HG03558 (cell line): ENCODE measurements around the gene NEDD1.

Source experiments
- ATAC-seq: cut with Tn5 transposase; IDR thresholded peaks from one replicate; pipeline ENCODE4 v1.9.1; 2021; ENCODE audit warnings: moderate number of reproducible peaks; ENCODE audit not compliant: unreplicated experiment; ENCODE audit errors: extremely low read depth

The NEDD1 gene

GRCh38 chr12:96897421-96897820 is 9.6 kb upstream of the NEDD1 start:
- ATAC-seq = no peak

GRCh38 chr12:96901175-96901574 is 5.9 kb upstream of the NEDD1 start:
- ATAC-seq = no peak

GRCh38 chr12:96902076-96902475 is 5.0 kb upstream of the NEDD1 start:
- no peak for ATAC-seq

GRCh38 chr12:96906498-96906848 is 584 bp upstream of the NEDD1 start:
- no peak for ATAC-seq

GRCh38 chr12:96907671-96908422 is 790 bp downstream of the NEDD1 start:
- no peak for ATAC-seq

DNA sequence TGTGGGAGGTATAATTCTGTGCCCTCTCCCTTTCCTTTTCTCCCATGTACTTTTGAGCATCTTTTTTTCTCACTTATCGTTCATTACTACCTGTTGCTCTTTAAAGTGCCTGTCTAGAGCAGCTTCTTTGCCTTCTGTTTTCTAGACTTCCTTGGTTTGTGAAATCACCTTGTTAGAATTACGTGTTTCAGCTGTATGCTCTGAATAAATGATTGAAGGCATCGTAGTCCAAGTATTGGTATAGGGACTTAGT is 1.3 kb downstream of the NEDD1 start:
- ATAC-seq = no peak

- no peak for ATAC-seq
These were observed 5.2 kb downstream of the NEDD1 start for GRCh38 chr12:96912261-96912660.

DNA sequence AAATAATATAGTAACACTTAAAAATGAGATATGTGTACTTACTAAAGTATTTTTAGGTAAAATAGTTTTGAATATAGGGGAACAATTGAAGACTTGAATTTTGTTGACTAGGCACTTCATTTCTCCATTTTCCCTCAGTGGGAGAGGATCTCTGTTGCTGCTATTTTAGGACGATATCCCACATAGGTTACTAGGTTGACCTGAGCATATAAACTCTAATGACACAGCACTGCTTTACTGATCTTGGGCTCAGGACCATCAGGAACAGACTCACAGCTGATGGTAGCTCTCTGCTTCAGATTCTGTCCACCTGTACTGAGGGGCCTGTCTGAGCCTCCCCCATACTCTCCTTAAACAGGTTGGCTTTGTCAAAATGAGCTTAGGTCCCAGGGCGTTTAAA is 5.9 kb downstream of the NEDD1 start:
- ATAC-seq = no peak

DNA sequence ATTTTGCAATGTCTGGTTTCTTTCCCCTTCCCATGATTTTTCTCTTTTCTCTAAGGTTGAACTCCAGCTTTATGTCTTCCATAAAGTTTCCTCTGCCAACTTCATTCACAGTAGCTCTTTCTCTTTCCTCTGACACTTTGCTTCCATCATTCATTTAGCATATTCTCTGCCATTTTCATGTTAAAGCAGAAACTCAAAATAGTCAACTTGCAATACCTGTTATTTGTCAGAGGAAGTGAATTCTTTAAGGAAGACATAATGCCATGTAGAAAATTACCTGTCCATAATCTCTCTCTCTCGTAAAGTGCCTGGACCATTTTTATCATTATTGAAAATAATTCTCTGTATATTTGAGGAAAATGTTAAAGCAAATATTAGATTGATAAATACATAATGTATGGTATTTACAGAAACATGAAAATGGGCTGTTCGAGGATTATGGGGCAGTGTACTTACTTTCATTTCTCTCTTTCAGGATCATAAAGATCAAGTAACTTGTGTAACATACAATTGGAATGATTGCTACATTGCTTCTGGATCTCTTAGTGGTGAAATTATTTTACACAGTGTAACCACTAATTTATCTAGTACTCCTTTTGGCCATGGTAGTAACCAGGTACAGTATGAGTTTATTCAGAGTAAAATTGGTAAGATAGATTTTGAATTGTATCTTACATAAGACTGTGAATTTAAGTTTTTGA is 12.6 kb downstream of the NEDD1 start:
- ATAC-seq = no peak

DNA sequence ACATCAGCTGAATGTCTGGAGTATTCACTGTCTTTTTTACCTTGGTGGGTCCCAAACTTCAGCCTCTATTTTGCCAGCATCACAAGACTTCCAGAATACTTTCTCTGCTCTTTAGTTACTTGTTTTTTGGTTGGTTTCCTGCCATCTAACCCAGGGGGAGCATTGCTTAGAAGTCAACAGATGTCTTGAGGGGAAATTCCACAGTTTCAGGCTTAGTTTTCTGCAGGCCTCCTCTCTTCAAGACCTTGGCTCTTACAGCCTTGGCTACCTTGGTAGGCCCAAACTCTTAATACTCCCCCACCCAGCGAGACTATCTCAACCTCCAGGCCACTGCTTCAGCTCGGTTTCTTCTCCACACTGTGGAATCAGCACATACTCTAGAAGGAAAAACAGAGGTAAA is 41.7 kb downstream of the NEDD1 start:
- no peak for ATAC-seq

DNA sequence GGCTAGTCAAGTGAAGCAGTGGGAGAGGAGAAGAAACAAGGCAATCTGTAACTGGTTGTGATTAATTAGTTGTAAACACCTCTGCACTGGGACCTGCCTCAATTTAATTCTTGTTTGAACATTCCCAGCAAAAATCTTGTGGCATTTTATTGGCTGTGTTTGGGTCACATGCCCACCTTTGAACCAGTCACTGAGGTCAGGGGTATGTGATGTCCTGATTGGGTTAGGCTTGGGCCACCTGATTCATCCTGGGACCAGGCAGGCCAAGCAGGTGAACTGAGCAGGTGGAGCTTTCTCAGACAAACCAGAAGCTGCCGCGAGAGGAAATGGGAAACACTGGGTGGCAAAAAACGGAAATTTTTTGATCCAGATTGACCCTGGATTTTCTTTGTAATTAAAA is 72.5 kb downstream of the NEDD1 start:
- no peak for ATAC-seq

DNA sequence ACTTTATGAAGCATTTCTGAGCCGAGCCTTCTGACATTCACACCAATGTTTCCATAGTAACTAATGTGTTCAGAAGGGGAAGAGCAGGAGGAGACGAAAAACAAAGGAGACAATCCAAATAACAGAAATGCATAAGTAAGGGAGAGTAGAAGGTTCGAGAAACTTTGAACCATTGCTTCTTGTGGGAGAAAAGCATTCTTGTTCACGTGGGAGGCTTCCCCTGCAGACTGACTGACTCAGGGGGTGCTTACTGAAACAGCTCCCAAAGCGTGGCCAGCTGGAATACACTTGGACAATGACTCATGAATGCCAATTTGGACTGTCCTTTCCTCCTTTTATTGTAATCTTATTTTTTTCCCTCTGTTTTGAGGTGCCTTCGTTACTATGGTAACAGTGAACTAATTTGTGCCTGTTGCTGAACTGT is 73.9 kb downstream of the NEDD1 start:
- ATAC-seq = no peak

DNA sequence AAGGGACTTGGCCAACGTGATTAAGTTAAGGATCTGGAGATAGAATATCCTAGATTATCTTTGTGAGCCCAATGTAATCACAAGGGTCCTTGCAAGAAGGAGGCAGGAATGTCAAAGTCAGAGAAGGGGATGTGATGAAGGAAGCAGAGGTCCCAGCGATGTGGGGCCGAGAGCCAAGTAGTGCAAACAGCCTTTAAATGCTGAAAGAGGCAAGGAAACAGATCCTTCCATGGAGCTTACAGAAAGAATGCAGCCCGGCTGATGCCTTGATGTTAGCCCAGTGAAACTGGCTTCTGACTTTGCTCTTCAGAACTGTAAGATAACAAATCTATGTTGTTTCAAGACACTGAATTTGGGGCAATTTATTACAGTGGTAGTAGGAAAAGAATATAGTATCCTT is 74.9 kb downstream of the NEDD1 start:
- ATAC-seq = no peak

DNA sequence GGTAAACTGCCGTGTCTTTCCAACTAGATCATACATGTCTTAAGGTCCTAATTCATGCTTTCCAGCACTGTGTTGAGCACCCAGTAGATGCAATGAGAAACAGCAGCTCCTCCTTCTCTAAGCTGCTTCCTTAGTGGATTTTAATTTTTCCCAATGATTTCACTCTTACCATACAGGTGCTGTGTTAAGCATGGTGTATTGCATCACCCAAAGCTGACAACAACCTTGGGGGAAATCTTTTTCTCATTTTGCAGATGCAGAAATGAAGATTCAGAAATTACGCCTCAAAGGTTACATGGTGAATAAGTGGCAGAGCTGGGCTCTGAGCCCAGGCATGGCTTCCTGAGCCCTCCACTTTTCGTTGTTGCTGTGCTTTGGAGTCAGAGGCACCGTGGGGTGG is 75.6 kb downstream of the NEDD1 start:
- no peak for ATAC-seq

DNA sequence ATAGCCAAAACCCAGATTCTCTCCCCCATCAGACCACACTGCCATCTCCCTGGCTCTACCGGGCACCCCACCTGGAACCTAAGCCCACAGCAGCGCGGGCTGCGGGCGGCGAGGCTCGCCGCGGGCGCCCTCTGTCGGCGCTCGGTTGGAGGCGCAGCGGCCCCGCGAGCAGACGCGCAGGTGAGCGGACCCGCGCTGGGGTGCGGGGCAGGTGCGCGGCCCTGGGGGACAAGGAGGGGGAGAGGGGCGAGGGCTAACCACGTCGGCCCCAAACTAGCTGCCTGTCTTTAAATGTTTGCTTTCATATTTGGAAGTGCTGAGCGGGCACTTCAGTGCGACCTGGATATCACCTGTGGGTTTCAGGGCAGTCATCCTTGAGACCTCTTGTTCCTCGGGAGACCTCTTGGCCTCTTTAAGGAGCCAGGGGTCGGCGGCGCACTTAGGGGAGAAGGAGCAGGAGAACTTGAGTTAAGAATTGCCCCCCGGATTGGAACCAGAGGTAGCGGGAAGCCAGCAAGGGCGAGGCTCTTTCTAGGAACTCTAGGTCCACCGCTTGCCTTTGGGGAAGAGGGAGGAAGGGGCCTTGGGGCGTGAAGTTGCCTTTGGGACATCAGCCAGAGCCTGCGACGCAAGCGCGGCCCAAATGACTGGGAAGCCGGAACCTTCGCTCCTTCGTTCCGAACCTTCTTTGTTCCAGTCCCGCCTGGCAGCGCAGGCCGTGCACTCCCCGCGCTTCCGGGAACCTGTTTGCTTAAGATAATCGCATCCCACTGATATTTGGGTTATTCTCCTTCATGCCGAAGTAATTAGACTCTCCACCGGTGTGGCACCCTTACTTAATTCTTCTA is 78.7 kb downstream of the NEDD1 start:
- ATAC-seq = no peak

GRCh38 chr12:96986883-96987523 is 79.9 kb downstream of the NEDD1 start:
- ATAC-seq = no peak

DNA sequence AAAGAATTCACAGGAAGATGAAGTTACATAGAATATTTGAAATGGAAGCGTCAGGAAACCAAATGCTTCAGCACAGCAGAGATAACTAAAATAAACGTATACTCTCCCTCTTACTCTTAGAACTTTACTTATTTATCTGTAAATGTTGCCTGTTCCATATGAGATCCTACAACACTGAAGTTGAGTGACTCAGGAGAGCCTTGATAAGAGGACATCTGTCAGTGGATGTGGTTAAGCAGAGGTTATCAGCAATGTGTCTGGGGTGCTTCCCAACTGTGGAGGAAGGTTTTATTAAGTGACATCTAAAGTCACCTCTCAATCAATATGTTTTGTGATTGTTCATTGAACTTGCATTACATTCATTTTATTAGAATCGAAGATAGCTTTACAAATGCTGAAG is 81.9 kb downstream of the NEDD1 start:
- ATAC-seq = no peak

DNA sequence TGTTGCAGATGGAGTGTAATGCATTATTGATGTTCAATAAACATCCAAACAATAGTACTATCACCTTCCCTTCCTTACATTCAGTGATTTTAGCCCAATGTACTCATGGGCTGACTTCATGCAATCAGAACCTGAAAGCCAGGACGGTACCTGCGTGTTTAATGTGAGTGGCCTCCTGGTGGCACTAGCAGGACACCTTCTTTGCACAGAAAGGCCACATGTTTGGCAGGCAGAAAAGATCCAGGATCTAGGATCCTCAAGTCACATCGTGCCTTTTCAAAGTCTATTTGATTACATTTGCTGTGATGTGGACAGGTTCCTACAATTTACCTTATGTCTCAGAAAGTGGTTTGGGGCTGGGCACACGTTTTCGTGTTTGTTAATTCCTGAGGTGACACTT is 82.9 kb downstream of the NEDD1 start:
- ATAC-seq = no peak

DNA sequence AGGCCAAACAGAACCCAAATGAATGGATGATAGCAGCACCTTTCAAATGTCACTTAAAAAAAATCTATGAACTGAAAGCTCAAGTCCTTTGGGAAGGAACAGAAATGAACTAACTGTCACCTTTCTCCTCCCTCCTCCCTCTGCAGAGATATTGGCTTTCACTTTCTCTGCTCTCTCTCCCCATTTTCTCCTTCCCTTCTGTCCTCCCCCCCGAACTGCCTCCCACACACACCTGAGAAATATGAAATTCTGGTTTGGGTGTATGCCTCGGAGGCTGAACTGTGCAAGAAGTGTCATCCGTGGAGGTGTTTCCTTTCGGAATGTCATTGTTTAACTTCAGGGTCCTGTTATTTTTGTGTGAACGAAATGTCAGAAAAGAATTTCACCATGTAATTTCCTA is 87.8 kb downstream of the NEDD1 start:
- no peak for ATAC-seq

GRCh38 chr12:96995861-96996260 is 88.8 kb downstream of the NEDD1 start:
- no peak for ATAC-seq
